GM18517 (cell line): Measurements from ENCODE around the gene HLA-F.

Experiments
- ATAC-seq: cut with Tn5 transposase; IDR thresholded peaks from one replicate; pipeline ENCODE4 v1.9.1; 2021; ENCODE audit warnings: mild to moderate bottlenecking, moderate library complexity; ENCODE audit not compliant: unreplicated experiment

The HLA-F gene

DNA sequence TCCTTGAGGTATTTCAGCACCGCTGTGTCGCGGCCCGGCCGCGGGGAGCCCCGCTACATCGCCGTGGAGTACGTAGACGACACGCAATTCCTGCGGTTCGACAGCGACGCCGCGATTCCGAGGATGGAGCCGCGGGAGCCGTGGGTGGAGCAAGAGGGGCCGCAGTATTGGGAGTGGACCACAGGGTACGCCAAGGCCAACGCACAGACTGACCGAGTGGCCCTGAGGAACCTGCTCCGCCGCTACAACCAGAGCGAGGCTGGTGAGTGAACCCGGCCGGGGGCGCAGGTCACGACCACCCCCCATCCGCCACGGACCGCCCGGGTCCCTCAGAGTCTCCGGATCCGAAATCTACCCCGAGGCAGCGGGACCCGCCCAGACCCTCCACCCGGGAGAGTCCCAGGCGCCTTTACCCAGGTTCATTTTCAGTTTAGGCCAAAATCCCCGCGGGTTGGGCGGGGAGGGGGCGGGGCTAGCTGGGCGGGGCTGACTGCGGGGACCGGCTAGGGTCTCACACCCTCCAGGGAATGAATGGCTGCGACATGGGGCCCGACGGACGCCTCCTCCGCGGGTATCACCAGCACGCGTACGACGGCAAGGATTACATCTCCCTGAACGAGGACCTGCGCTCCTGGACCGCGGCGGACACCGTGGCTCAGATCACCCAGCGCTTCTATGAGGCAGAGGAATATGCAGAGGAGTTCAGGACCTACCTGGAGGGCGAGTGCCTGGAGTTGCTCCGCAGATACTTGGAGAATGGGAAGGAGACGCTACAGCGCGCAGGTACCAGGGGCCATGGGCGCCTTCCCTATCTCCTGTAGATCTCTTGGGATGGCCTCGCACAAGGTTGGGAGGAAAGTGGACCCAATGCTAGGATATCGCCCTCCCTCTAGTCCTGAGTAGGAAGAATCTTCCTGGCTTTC, 693 bp downstream of the HLA-F start:
- peak; percentile 23 for ATAC-seq

DNA sequence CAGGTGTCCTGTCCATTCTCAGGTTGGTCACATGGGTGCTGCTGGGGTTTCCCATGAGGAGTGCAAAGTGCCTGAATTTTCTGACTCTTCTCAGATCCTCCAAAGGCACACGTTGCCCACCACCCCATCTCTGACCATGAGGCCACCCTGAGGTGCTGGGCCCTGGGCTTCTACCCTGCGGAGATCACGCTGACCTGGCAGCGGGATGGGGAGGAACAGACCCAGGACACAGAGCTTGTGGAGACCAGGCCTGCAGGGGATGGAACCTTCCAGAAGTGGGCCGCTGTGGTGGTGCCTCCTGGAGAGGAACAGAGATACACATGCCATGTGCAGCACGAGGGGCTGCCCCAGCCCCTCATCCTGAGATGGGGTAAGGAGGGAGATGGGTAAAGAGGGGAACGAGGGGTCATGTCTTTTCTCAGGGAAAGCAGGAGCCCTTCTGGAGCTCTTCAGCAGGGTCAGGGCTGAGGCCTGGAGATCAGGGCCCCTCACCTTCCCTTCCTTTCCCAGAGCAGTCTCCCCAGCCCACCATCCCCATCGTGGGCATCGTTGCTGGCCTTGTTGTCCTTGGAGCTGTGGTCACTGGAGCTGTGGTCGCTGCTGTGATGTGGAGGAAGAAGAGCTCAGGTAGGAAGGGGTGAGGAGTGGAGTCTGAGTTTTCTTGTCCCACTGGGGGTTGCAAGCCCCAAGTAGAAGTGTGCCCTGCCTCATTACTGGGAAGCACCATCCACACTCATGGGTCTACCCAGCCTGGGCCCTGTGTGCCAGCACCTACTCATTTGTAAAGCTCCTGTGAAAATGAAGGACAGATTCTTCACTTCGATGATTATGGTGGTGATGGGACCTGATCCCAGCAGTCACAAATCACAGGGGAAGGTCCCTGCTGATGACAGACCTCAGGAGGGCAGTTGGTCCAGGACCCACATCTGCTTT, 2.0 kb downstream of the HLA-F start:
- no peak for ATAC-seq

DNA sequence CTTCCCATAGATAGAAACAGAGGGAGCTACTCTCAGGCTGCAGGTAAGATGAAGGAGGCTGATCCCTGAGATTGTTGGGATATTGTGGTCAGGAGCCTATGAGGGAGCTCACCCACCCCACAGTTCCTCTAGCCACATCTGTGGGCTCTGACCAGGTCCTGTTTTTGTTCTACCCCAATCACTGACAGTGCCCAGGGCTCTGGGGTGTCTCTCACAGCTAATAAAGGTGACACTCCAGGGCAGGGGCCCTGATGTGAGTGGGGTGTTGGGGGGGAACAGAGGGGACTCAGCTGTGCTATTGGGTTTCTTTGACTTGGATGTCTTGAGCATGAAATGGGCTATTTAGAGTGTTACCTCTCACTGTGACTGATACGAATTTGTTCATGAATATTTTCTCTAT, 2.8 kb downstream of the HLA-F start:
- ATAC-seq: no peak

DNA sequence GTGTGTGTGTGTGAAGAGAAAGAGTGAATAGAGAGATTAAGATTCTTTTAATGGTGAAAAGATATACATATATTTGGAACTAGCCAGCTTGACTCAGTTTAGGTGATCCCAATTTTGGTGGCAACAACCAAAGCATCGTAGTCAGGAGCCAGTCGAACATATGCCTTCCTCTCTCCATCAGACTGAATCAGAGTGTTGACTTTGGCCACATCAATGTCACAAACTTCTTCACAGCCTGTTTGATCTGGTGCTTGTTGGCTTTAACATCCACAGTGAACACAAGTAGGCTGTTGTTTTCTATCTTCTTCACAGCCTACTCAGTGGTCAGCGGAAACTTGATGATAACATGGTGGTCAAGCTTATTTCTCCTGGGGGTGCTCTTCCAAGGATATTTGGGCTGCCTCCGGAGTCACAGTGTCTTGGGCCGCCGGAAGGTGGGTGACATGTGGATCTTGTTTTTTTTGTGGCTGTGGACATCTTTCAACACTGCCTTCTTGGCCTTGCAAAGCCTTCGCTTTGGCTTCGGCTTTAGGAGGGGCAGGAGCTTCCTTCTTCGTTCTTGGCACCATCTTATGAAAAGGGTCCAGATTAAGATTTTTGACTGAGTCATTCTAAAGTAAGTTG, 3.4 kb downstream of the HLA-F start:
- ATAC-seq: no peak

DNA sequence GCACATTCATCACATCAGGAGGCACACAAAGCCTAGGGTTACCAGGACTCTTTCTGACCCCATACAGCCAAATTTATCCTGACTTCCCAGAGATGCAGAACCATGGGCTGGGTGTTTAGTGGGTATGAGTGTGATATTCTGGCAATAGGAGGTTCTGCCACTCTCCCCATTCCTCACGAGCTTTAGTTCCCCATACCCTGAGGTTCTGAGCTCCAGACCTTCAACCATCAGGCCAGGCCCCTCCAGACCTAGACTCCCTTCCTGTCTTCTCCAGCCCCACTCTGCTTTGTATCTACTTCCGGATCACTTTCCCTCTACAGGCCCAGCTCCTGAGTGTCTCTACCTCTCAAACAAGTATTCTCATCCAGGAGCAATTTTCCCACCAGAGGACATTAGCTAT, 4.4 kb downstream of the HLA-F start:
- ATAC-seq: no peak

DNA sequence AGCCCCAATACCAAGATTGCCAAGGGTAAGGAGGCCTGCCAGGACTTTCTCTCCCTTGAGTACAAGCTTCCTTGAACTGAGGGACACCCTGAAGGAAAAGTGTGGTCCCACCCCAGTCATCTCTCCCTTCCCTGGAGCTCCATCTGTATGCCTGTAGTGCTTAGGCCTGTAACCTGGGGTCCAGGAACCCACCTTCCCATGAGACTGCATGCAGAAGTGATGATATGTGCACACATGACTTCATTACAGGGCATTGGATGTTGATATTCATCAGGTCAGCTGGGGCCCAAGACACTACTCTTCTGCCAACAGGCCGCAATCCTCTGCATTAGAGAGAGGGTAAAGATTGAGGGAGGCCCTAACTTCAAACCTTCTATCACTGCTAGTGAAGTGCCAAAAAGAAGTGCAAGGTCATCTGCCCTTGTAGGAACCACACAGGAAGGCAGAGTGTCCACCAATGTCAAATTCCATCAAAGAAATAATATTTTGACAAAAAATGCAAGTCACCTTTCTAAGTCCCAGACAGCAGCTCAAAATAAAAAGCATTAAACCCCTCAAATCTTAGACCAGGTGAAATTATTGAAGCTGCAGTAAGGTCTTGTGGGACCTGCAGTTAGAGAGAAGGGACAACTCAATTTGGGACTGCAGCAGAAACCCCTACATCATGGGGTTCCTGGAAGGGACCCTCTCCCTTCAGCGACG, 5.1 kb downstream of the HLA-F start:
- no peak for ATAC-seq

DNA sequence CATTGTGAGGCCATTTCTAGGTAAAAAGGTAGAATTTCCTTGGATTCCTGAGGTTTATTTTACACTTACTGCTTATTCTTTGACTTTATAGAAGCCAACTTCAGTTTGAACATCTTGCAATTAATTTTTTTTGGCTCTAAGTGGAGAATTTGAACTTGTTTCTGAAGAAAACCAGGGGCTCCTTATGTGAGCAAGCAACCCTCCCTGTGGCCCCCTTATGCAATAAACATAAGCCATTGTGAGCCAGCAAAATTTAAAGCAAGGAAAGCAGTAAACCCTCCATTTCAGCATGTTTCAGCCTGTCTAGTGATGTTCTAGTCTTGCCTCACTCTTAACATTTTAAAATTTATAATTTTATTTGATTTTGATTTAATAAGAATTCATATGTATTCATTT, 5.6 kb downstream of the HLA-F start:
- ATAC-seq: no peak

DNA sequence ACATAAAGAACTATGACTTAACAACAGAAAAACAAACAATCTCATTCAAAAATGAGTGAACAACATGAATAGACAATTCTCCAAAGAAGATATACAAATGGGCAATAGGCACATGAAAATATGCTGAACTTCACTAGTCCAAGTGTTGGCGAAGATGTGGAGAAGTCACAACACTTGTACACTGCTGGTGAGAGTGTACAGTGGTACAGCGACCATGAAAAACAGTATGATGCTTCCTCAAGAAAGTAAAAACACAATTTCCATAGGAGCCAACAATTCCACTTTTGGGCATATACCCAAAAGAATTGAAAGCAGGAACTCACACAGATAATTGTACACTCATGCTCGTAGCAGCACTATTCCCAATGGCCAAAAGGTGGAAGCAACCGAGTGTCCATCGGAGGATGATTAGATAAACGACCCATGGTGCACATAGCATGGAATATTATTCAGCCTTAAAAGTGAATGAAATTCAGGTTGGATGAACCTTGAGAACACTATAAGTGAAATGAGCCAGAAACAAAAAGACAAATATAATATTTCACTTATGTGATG, 6.6 kb downstream of the HLA-F start:
- no peak for ATAC-seq

DNA sequence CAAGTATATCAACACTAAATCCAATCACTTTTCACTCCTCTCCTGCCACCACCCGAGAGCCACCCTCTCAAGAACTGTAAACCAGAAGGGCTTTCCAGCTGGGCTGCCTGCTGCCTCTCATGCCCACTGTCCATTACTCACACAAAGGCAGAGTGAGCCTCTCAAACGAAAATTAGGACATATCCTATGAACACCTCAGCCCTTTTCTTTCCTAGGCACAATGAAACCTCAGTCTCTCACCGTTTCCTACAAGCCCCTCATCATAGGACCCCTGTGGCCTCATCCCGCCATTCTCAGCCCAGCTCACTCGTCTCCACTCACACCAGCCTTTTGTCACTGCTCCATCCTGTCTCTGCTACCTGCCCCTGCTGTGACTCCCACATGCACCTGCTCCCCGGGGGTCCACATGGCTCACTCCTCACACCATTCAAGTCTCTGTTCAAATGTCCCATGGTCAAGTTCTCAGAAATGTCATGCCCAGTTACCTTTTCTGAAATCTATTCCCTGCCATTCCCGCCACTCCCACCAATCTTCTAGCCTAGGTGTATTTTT, 7.4 kb downstream of the HLA-F start:
- no peak for ATAC-seq

DNA sequence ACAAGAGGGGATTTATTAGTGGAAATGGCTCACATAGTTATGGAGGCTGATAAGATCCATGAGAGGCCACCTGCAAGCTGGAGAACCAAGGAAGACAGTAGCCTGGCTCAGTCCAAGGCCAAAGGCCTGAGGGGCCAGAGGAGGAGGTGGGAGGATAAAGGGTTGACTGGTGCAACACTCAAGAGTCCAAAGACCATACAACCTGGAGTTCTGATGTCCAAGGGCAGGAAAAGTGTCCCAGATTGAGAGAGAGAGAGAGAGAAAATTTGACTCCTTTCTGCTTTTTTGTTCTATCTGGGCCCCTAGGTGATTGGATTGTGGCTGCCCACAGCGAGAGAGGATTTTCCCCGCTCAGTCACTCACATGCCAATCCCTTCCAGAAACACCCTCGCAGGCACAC, 8.0 kb downstream of the HLA-F start:
- ATAC-seq: no peak

DNA sequence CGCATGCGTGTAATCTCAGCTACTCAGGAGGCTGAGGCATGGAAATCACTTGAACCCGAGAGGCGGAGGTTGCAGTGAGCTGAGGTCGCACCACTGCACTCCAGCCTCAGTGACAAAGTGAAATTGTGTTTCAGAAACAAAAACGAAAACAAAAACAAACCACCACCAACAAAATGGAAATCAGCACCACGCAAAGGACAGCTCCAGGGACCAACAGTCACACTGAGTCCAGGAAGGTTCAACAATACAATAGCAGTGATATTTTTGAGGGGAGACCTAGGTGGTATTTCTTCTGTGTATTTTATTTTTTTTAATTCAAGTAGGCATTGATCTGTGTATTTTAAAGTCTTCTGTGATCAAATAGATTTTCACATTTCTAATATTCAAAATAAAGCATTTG, 9.8 kb downstream of the HLA-F start:
- no peak for ATAC-seq

DNA sequence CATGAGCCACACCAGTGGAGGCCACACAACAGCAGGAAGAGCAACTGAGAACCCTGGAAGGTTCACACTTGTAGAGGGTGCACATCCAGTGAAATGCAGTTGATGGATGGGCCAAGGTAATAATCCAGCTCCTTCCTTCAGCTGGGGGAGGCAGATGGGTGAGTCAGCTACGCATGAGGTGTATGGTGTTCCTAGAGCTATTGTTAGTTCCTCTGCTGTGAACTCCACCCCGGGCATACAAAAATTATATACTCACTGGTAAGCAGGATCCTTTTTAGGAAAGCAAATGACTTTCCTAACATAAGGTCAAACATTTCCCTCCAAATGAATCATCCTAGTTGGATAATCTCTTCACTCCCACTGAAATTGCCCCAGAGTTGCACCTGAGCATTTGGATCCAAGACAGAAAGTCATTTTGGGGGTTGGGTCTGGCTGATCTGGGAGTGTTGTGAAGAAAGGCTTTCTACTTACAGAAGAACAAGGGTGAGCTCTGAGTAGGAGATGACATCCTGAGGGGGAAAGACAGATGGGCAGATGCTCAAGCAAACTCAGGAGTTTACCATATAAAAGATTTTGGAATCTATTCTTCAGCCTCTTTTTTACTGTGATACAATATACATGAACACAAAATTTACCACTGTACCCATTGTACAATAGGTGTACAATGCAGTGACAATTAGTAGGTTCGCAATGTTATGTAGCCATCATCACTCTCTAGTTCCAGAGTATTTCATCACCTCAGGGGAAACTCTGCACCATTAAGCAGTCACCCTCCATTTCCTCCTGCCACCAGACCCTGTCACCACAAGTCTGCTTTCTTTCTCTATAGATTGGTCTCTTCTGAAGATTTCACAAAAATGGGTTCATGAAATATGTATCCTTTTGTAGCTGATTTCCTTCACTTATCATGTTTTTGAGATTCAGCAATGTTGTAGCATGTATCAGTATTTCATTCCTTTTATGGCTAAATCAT, 11.1 kb downstream of the HLA-F start:
- ATAC-seq: no peak

DNA sequence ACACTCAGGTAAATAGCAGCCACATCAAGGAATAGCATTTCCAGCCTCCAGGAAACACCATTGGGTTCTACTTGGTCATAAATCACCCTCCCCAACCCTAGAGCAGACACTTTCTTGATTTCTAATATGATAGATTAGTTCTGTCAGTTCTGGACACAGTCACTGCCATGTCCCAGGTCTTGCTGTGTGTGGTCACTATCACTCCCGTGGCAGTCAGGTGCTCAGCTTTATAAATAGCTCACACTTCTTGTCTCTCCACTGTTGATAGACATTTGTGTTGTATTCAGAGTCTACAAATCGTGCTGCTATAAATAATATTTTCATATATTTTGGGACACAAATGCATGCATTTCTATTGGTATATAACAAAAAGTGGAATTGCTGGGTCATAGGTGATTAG, 13.3 kb downstream of the HLA-F start:
- ATAC-seq: no peak

DNA sequence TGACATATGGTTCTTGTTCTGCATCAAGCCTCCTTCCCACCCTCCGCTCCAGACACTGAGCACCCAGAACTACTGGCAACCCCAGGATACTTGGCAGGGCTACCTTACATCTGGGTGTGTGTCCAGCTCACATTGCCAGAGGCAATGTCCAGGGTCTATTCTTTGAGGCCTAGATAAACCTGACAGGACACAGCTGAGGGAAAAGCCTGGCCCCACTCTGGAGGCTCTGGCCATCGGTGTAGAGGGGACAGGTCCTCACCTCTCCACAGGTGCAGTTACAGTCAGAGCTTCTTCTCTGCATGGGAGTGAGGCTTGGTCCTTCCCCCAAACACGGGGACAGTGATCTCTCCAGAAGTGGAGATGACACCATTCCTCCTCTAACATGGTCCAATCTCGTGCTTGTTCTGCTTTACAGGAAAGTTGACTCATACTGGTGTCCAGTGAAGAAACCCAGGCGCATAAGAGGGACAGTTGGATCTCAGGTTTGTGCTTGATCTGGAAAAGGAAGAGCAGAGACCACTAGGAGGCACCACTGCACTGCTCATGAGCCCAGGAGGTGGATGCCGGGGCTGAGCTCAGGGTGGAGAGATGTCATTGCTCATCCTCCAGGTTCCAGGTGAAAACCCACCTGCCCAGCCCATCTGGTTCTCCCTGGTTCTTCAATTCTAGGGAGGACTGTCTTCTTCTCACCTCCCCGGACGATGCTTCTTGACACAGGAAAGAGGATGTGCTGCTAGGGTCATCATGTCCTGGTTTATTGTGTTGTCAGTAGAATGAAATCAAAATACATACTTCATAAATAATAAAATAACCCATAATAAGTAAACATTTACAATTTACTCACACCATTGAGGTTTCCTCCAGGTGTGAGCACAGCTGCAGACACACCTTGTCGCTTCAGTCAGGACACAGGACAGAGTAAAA, 14.7 kb downstream of the HLA-F start:
- ATAC-seq: no peak

DNA sequence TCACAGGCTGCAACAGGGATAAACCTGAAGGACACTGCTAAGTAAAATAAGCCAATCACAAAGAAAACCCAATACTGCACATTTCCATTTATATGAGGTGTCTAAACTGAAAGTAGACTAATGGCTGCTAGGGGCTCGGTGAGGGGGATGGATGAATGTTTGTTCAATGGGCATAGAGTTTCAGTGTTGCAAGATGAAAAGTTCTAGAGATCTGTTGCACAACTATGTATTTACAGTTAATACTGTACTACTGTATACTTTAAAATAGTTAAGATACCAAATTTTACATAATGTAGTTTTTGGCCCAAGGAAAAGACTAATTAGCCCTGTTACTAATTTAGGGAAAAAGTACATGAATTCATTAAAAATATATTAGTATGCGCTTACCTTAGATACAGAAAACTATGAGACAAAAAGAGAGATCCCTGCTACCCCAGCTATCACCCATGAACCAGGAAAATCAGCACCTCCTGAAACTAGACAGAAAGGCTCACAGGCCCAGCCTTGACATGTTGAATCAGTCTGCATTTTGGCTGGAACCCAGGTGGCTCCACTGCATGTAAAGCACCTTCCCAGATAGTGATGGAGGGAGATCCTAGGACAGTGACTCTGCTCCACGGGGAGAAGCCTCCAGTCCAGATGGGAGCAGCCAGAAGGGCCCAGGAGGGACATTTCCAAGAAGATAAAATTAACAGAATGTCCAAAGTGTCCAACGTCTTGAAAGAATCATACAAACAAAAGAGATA, 16.1 kb downstream of the HLA-F start:
- ATAC-seq: no peak

DNA sequence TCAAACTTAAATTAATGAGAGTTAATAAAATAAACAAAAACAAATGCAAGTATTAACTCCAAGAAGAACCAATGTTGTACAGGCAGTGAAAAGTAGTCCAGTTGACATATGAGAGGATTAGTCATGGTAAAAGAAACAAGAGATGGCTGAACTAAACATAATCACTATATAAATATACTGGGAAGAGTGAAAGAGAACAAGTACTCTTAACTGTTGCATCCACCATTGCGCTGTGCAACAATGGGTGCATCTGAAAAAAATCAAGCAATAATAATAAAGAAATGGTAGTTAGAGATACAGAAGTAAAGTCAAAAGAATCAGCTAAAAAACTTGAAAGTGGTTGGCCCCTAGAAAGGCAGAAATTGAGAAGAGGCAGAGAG, 16.6 kb downstream of the HLA-F start:
- no peak for ATAC-seq

DNA sequence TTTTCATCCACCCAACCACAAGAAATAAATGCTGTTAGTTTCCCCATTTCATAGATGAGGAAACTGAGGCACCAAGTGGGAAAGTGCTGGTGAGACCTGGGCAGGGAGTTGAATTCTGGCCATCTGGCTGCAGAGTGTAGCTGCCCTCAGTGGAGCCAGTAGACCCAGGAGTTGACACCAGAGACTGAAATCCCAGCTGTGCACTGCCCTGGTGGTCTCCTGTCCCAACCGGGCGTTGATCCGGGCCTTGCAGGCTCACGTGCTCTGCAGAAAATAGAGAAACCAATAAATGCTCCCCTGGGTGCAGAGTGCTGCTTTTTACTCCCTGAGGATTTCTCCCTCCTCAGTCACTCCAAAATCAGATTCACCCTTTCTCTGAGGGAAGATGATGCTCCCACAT, 18.4 kb downstream of the HLA-F start:
- ATAC-seq: no peak
